K562 (cell line): ENCODE results near the gene LATS1. TPM values are rescaled to one million over a fixed set of nuclear protein-coding genes. Genes with fewer than 3 reads are reported as not detected.

Experiments used
- ETV6 ChIP-seq, 3 experiments: fragments of 150-350 bp in 1 of 3; sonication (generic) in 1 of 3; formaldehyde crosslinking in 1 of 3; IDR thresholded peaks; 2 replicates each; pipeline versions ENCODE4 v1.6.1 to v1.8.0; 2014 to 2022; ENCODE audit warnings: borderline replicate concordance in 2 of 3, low read depth in 2 of 3, antibody characterized with exemption in 1 of 3, low read length in 1 of 3, mild to moderate bottlenecking in 1 of 3, missing genetic modification reagents in 1 of 3
- GABPB2 ChIP-seq: fragments of 250-450 bp; sonication (Bioruptor Pico); conservative IDR thresholded peaks from 2 replicates; pipeline ENCODE4 v1.5.1; 2021; ENCODE audit warnings: mild to moderate bottlenecking
- KDM1A ChIP-seq, 2 experiments: fragments of 450-650 bp; IDR thresholded peaks; 2 replicates each; pipeline ENCODE4 v1.6.1; 2016; ENCODE audit warnings: mild to moderate bottlenecking in 2 of 2
- PREB ChIP-seq: sonication (generic); formaldehyde crosslinking; IDR thresholded peaks from 2 replicates; pipeline ENCODE4 v1.8.1; 2023; ENCODE audit warnings: mild to moderate bottlenecking, missing genetic modification reagents
- RREB1 ChIP-seq: fragments of 250-450 bp; sonication (Bioruptor Pico); IDR thresholded peaks from 2 replicates; pipeline ENCODE4 v1.4.0; 2020
- TRIM25 ChIP-seq: fragments of 450-650 bp; IDR thresholded peaks from 2 replicates; pipeline ENCODE4 v1.7.0; 2016; ENCODE audit warnings: borderline replicate concordance
- ZNF407 ChIP-seq: fragments of 450-650 bp; IDR thresholded peaks from 2 replicates; pipeline ENCODE4 v1.6.1; 2016; ENCODE audit warnings: low read depth
- ZNF707 ChIP-seq: fragments of 250-450 bp; sonication (Bioruptor Pico); conservative IDR thresholded peaks from 2 replicates; pipeline ENCODE4 v1.8.0; 2022; ENCODE audit warnings: inconsistent platforms, mild to moderate bottlenecking, moderate library complexity
- polyA plus RNA-seq, 8 experiments: library from polyadenylated mRNA; depleted of rRNA in 4 of 8; stranded (reverse) in 5 of 8; unstranded in 3 of 8; fragments of >200 nt; fragmentation: Nextera tagmentation in 2 of 8; fragmentation: Illumina TruSeq in 1 of 8; extraction: Ambion mirVana in 2 of 8; extraction: Trizol in 1 of 8; gene quantifications; 2 replicates each; pipeline versions ENCODE4 v1.2.1 to v1.2.3, GENCODE V29; 2011 to 2014; ENCODE audit warnings: inconsistent platforms in 1 of 8, missing spikeins in 1 of 8
- total RNA-seq, 7 experiments: library from RNA; depleted of rRNA in 6 of 7; stranded (reverse); fragments of >200 nt in 6 of 7; fragmentation: Illumina TruSeq in 2 of 7; extraction: Trizol in 2 of 7; gene quantifications; 2 replicates each; pipeline versions ENCODE4 v1.2.1 to v1.2.3, GENCODE V29; 2011 to 2021; ENCODE audit warnings: low replicate concordance in 1 of 7

LATS1 gene
- total and polyA plus RNA-seq, 9 of the 15 experiments (the other 6 are each of a cell fraction or from before 2014, with no cell fraction given), result 5.0 to 36.3 (median 18.4) TPM

GRCh38 chr6:149728499-149729234 lies 10.8 kb upstream of the LATS1 start (continued):
- peak; percentile 49; the same call in 1 of the 2 replicates for TF ChIP-seq ZNF407
- TF ChIP-seq KDM1A (IDR thresholded peaks at IDR 0.05), result peak; percentile 66 to 81; a peak in 3 of 4 replicates
- 0 out of 2 replicates have a peak, but pooled peaks have one; percentile 28 for TF ChIP-seq ZNF707
- no peak for TF ChIP-seq GABPB2 (CRISPR knock-in tag)
- TF ChIP-seq TRIM25, result 0 out of 2 replicates have a peak, but pooled peaks have one; percentile 82
- TF ChIP-seq ETV6 (IDR thresholded peaks at IDR 0.05; ENCODE audit: borderline replicate concordance in 1 of 2, low read depth in 2 of 2, low read length in 1 of 2), result no peak
- TF ChIP-seq ETV6 (CRISPR knock-in tag; IDR thresholded peaks at IDR 0.05; ENCODE audit: borderline replicate concordance), result no peak
- 0 out of 2 replicates have a peak, but pooled peaks have one; percentile 31 for TF ChIP-seq RREB1 (CRISPR knock-in tag)
- no peak for TF ChIP-seq PREB (CRISPR knock-in tag)
